Body of pancreas (tissue), 4 donors: ENCODE measurements around the gene NDUFS8. TPM values are rescaled to one million over a fixed set of nuclear protein-coding genes. Genes with fewer than 3 reads are reported as not detected.

Experiments used
- ATAC-seq: fragments of 150-250 bp; one replicate; pipeline ENCODE4 v1.9.1; 2016
- DNase-seq, 4 donors: peaks; one replicate each; pipeline ENCODE4 v3.0.0-alpha.2; 2019
- H3K27ac ChIP-seq, 4 donors: fragments of 200-600 bp; sonication (generic); 1 replicate in 3 of 4; 2 replicates in 1 of 4; pipeline versions ENCODE4 v1.5.1 to v1.6.1; 2016 to 2019; ENCODE audit warnings: mild to moderate bottlenecking in 1 of 4, mixed read lengths in 1 of 4, moderate library complexity in 1 of 4
- H3K27me3 ChIP-seq, 2 donors: fragments of 200-600 bp; sonication (generic); one replicate each; pipeline ENCODE4 v1.6.0; 2016; ENCODE audit warnings: mild to moderate bottlenecking in 1 of 2
- H3K36me3 ChIP-seq, 2 donors: fragments of 200-600 bp; sonication (generic); replicated peaks in 1 of 2; 2 replicates each; pipeline ENCODE4 v1.5.1; 2016; ENCODE audit warnings: low read depth in 2 of 2; ENCODE audit not compliant: insufficient read depth in 1 of 2
- H3K4me1 ChIP-seq: fragments of 200-600 bp; sonication (generic); one replicate; pipeline ENCODE4 v1.6.0; 2016
- H3K4me3 ChIP-seq, 2 donors: fragments of 200-600 bp; sonication (generic); 1 replicate in 1 of 2; 2 replicates in 1 of 2; pipeline ENCODE4 v1.5.1; 2016 to 2019
- H3K9me3 ChIP-seq, 3 donors: fragments of 200-600 bp; sonication (generic); 1 replicate in 2 of 3; 2 replicates in 1 of 3; pipeline ENCODE4 v1.5.1; 2016
- POLR2A ChIP-seq, 3 donors: fragments of 450-650 bp; IDR thresholded peaks; one replicate each; pipeline ENCODE4 v1.6.1; 2016; ENCODE audit warnings: antibody characterized with exemption in 3 of 3, mild to moderate bottlenecking in 2 of 3
- WGBS, 2 donors: methylation state at CpG; one replicate each; pipeline ENCODE4 v1.1.5; 2017; 5-methylcytosine and 5-hydroxymethylcytosine counted together
- intact Hi-C: fragments of 100-400 bp; cut with DNase I; formaldehyde crosslinking; loops from one replicate; pipeline ENCODE4 v1.15.1; 2023
- total RNA-seq, 2 donors: library from RNA; depleted of rRNA; stranded (reverse); fragments of >200 nt; gene quantifications; one replicate each; pipeline ENCODE4 v1.1.0, GENCODE V29; 2016
- TF ChIP-seq, protein P1 (sequence below), 7 experiments: fragments of 450-650 bp in 4 of 7; fragments of 200-600 bp in 3 of 7; sonication (generic) in 3 of 7; IDR thresholded peaks; one replicate each; pipeline ENCODE4 v1.5.1; 2016 to 2019; ENCODE audit warnings: antibody characterized with exemption in 7 of 7

The NDUFS8 gene
- total RNA-seq, 2 donors from 2014 or later = 108 to 109 TPM

DNA sequence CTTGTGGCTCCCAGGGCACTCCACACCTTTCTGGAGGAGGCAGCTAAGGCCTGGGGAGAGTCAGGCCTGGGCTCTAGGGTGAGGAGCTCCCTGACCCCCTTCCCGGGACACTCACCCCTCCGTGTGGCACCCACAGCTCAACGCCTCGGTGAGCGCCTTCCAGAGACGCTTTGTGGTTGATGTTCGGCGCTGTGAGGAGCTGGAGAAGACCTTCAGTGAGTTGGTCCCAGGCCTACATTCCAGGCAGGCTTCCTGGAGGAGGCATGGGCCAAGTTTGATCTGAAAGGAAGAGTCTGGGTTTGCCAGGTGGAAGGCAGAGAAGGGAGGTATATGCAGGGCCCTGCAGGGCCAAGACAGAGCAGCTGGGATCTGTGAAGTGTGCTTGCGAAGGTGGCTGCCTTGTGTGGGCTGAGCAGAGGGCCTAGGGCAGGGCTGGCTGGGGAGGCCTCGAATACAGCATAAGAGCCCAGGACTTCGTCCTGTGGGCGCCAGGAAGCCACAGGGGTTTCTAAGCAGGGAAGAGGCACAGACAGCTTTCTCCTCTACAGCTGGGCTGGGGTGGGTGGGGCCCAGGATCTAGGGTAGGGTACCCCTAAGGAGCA is 11.2 kb downstream of the NDUFS8 start:
- H3K9me3 ChIP-seq = no peaks in the 10 kb centered on the region
- intact Hi-C loops = no loop called here
- H3K36me3 ChIP-seq = peaks cover 7 to 9% of the 10 kb centered on the region in 2 donors
- 26 to 38% methylated on average over 4 to 12 of the region's 12 CpGs for WGBS, 2 donors
- TF ChIP-seq POLR2A (IDR thresholded peaks at IDR 0.05) = peak in 2 of 3 donors; percentile 22 to 52
- TF ChIP-seq, protein P1, sequence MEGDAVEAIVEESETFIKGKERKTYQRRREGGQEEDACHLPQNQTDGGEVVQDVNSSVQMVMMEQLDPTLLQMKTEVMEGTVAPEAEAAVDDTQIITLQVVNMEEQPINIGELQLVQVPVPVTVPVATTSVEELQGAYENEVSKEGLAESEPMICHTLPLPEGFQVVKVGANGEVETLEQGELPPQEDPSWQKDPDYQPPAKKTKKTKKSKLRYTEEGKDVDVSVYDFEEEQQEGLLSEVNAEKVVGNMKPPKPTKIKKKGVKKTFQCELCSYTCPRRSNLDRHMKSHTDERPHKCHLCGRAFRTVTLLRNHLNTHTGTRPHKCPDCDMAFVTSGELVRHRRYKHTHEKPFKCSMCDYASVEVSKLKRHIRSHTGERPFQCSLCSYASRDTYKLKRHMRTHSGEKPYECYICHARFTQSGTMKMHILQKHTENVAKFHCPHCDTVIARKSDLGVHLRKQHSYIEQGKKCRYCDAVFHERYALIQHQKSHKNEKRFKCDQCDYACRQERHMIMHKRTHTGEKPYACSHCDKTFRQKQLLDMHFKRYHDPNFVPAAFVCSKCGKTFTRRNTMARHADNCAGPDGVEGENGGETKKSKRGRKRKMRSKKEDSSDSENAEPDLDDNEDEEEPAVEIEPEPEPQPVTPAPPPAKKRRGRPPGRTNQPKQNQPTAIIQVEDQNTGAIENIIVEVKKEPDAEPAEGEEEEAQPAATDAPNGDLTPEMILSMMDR (IDR thresholded peaks at IDR 0.05) = no peak
- ATAC-seq = no peak
- peaks cover 86% of the 10 kb centered on the region for H3K4me1 ChIP-seq
- H3K27ac ChIP-seq = peak overlapping the region; percentile 86 to 96 (median 96)
- peak in 1 of 4 donors; percentile 17 for DNase-seq
- no peak overlapping the region for H3K4me3 ChIP-seq
- no peaks in the 10 kb centered on the region for H3K27me3 ChIP-seq

DNA sequence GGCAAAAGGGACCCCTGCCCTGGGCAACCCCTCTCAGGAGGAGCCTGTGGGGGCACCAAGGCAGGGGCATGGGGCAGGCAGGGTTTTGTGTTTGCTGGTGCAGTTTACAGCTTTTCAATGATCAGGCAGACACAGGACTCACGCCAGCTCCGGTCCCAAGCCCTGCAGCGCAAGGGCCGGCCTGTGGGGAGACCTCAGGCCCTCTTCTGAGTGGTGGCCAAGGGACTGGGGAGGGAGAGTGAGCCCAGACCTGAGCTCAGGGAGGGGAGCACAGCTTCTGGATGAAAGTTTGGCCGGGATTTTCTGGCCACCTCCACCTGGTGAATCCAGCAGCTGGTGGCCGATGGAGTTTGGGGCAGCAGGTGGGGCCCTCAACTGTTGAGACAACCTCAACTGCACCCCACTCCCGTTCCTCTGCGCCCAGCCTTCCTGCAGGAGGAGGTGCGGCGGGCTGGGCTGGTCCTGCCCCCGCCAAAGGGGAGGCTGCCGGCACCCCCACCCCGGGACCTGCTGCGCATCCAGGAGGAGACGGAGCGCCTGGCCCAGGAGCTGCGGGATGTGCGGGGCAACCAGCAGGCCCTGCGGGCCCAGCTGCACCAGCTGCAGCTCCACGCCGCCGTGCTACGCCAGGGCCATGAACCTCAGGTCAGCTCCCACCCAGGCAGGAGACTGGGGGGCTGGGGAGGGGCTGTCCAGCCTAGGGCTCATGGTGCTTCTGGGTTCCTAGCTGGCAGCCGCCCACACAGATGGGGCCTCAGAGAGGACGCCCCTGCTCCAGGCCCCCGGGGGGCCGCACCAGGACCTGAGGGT is 11.9 kb downstream of the NDUFS8 start:
- peaks cover 86% of the 10 kb centered on the region for H3K4me1 ChIP-seq
- peaks cover 7 to 9% of the 10 kb centered on the region in 2 donors for H3K36me3 ChIP-seq
- intact Hi-C loops = no loop called here
- H3K27ac ChIP-seq = peak overlapping the region; percentile 86 to 96 (median 96)
- no peak for ATAC-seq
- no peaks in the 10 kb centered on the region for H3K9me3 ChIP-seq
- no peak overlapping the region for H3K4me3 ChIP-seq
- WGBS, 2 donors = 40 to 43% methylated on average over 1 to 26 of the region's 27 CpGs
- no peaks in the 10 kb centered on the region for H3K27me3 ChIP-seq
- TF ChIP-seq, protein P1 (IDR thresholded peaks at IDR 0.05) = no peak
- DNase-seq = peak in 2 of 4 donors; percentile 43 to 46

DNA sequence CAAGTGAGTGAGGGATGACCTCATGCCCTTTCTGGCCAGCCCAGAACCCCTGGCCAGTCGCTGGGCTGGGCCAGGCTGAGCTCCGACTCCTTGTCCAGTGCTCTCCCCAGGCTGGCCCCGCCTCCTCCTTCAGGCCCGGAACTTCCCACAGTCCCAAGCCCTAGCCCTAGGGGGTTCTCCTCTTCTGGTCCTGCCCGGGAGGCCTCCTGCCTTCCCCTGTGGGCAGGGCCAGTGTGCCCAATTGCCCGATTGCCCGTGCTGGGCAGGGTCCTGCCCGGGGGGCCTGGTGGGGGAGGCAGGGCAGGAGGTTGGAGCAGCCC is 12.5 kb downstream of the NDUFS8 start:
- Histone ChIP-seq H3K4me1 (peaks cover 81% of the 10 kb centered on the region), H3K27me3 (no peaks in the 10 kb centered on the region), H3K4me3 (no peak overlapping the region), H3K9me3 (no peaks in the 10 kb centered on the region), H3K27ac (peak overlapping the region; percentile 86 to 96 (median 96)), H3K36me3 (peaks cover 7 to 9% of the 10 kb centered on the region in 2 donors)
- ATAC-seq (no peak), DNase-seq (no peak)
- WGBS, 2 donors = 27 to 72% methylated on average over 3 to 8 of the region's 8 CpGs
- intact Hi-C loops = no loop called here
- TF ChIP-seq POLR2A (IDR thresholded peaks at IDR 0.05) = no peak
- TF ChIP-seq, protein P1 (IDR thresholded peaks at IDR 0.05) = no peak

DNA sequence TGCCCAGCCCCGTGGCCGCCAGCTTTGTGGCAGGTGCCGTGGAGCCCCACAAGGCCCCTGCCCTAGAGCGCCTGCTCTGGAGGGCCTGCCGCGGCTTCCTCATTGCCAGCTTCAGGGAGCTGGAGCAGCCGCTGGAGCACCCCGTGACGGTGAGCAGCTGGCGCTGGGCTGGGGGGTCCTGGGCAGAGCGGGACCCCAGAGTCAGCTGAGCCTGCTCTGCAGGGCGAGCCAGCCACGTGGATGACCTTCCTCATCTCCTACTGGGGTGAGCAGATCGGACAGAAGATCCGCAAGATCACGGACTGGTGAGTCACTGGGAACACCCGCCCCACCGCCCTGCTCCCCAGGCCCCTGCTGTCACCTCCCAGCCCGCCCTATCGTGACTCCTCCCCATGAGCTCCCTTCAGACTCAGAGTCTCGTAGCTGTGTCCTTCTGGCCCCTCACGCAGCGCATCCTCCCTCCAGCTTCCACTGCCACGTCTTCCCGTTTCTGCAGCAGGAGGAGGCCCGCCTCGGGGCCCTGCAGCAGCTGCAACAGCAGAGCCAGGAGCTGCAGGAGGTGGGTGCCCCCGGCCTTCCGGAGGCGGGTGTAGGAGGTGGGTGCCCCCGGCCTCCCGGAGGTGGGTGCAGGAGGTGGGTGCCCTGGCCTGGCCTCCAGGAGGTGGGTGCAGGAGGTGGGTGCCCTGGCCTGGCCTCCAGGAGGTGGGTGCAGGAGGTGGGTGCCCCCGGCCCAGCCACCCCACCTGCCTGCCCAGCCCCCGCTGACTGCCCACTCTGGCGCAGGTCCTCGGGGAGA is 13.1 kb downstream of the NDUFS8 start:
- peak in 3 of 4 donors; percentile 58 to 82 (median 60) for DNase-seq
- TF ChIP-seq, protein P1 (IDR thresholded peaks at IDR 0.05) = no peak
- TF ChIP-seq POLR2A (IDR thresholded peaks at IDR 0.05) = no peak
- no peak overlapping the region for H3K4me3 ChIP-seq
- intact Hi-C loops = no loop called here
- no peak for ATAC-seq
- 50 to 79% methylated on average over 10 to 33 of the region's 36 CpGs for WGBS, 2 donors
- peaks cover 7 to 11% of the 10 kb centered on the region in 2 donors for H3K36me3 ChIP-seq
- H3K27ac ChIP-seq = peak overlapping the region; percentile 86 to 96 (median 96)
- H3K4me1 ChIP-seq = peaks cover 75% of the 10 kb centered on the region
- no peaks in the 10 kb centered on the region for H3K27me3 ChIP-seq
- no peaks in the 10 kb centered on the region for H3K9me3 ChIP-seq
